ENCODE measurements around the gene RFNG.

Gene RFNG

GRCh38 chr17:81999976-82000802 lies 51.4 kb downstream of the RFNG start:
- DNase-seq (ENCODE audit: low read depth in 2 of 2), result no peak

GRCh38 chr17:81999587-81999975 lies 52.0 kb downstream of the RFNG start:
- no peak for DNase-seq (ENCODE audit: low read depth in 2 of 2)

- DNase-seq (ENCODE audit: low read depth in 2 of 2), result no peak
These were observed 52.7 kb downstream of the RFNG start for GRCh38 chr17:81998691-81999438.

GRCh38 chr17:81998212-81998611 lies 53.4 kb downstream of the RFNG start:
- no peak for DNase-seq (ENCODE audit: low read depth in 2 of 2)

Data from stimulated activated CD8-positive, alpha-beta memory T cell treated with anti-CD3 and anti-CD28 coated beads, Interleukin-2, amount 100 ng/mL, for 1 hour (primary cell).